Ectodermal cell (in vitro differentiated cells): Measurements from ENCODE around the gene ECM2. TPM values are rescaled to one million over a fixed set of nuclear protein-coding genes. Genes with fewer than 3 reads are reported as not detected.
"Not testable (repeated sequence)": the region's sequence is repeated elsewhere in the genome, so short reads cannot be mapped to it uniquely, and the experiment has no call there.

Experiments
- H3K27ac ChIP-seq: 2 replicates; pipeline ENCODE4 v1.7.0; 2013; ENCODE audit warnings: mild to moderate bottlenecking, low read depth, low read length; ENCODE audit not compliant: insufficient read depth, poor library complexity, severe bottlenecking
- H3K27me3 ChIP-seq: 2 replicates; pipeline ENCODE4 v1.7.0; 2013; ENCODE audit warnings: mild to moderate bottlenecking, low read length; ENCODE audit not compliant: insufficient read depth, control insufficient read depth, poor library complexity, severe bottlenecking
- H3K36me3 ChIP-seq: one replicate; pipeline ENCODE4 v1.7.0; 2013; ENCODE audit warnings: low read length; ENCODE audit not compliant: control insufficient read depth, insufficient read depth
- H3K4me1 ChIP-seq: one replicate; pipeline ENCODE4 v1.7.0; 2013; ENCODE audit warnings: low read length; ENCODE audit not compliant: control insufficient read depth, insufficient read depth
- H3K4me3 ChIP-seq: 2 replicates; pipeline ENCODE4 v1.7.0; 2013; ENCODE audit warnings: low read depth, low read length, control low read depth; ENCODE audit not compliant: insufficient read depth
- H3K9me3 ChIP-seq: 2 replicates; pipeline ENCODE4 v1.7.0; 2013; ENCODE audit warnings: mild to moderate bottlenecking, low read length, moderate library complexity; ENCODE audit not compliant: control insufficient read depth
- WGBS, 2 experiments: methylation state at CpG; one replicate each; pipeline ENCODE4 v1.1.7; 2013; ENCODE audit warnings: missing lambda C conversion rate in 2 of 2; 5-methylcytosine and 5-hydroxymethylcytosine counted together
- polyA plus RNA-seq, 4 experiments: library from polyadenylated mRNA; stranded (reverse); fragments of 50-300 nt; gene quantifications; one replicate each; pipeline ENCODE4 v1.2.3, GENCODE V29; 2013

ECM2 gene
- not detected for polyA plus RNA-seq (2013, experiment 1 of 4)
- not detected for polyA plus RNA-seq (2013, experiment 2 of 4)
- polyA plus RNA-seq (2013, experiment 3 of 4): not detected
- not detected for polyA plus RNA-seq (2013, experiment 4 of 4)

- Histone ChIP-seq H3K36me3 (no peaks in the 10 kb centered on the region), H3K9me3 (no peaks in the 10 kb centered on the region), H3K27me3 (no peaks in the 10 kb centered on the region), H3K27ac (no peak within 1 kb of the TSS), H3K4me1 (no peaks in the 10 kb centered on the region), H3K4me3 (no peak within 1 kb of the TSS)
- WGBS, 2 experiments: 92 to 96% methylated on average over 4 to 5 of the region's 7 CpGs
Measured at GRCh38 chr9:92535940-92536850, at the start of gene ECM2. Gene ECM2 (minus strand): TSS chr9:92535990. CDS start chr9:92522866, 13,124 bp downstream.

GRCh38 chr9:92576175-92576574 lies 40.4 kb upstream of the ECM2 start:
- WGBS, 2 experiments: 80 to 82% methylated on average over 1 of the region's 1 CpG
- Histone ChIP-seq H3K9me3 (no peaks in the 10 kb centered on the region), H3K4me3 (no peak overlapping the region), H3K36me3 (no peaks in the 10 kb centered on the region), H3K4me1 (no peaks in the 10 kb centered on the region), H3K27me3 (no peaks in the 10 kb centered on the region), H3K27ac (no peak overlapping the region)

GRCh38 chr9:92573612-92574011 lies 37.8 kb upstream of the ECM2 start:
- 94 to 95% methylated on average over 14 of the region's 14 CpGs for WGBS, 2 experiments

GRCh38 chr9:92571871-92572270 lies 36.1 kb upstream of the ECM2 start:
- not testable (repeated sequence) for H3K27ac ChIP-seq, H3K4me1 ChIP-seq, H3K27me3 ChIP-seq, H3K36me3 ChIP-seq, H3K4me3 ChIP-seq, H3K9me3 ChIP-seq
- 94 to 95% methylated on average over 2 of the region's 2 CpGs for WGBS, 2 experiments

More at GRCh38 chr9:92573612-92574011, 37.8 kb upstream of the ECM2 start:
- H3K36me3 ChIP-seq, H3K4me1 ChIP-seq, H3K27me3 ChIP-seq, H3K9me3 ChIP-seq, H3K27ac ChIP-seq, H3K4me3 ChIP-seq: not testable (repeated sequence)

- H3K4me1 ChIP-seq: no peaks in the 10 kb centered on the region
- no peaks in the 10 kb centered on the region for H3K36me3 ChIP-seq
- no peak overlapping the region for H3K4me3 ChIP-seq
- no peaks in the 10 kb centered on the region for H3K27me3 ChIP-seq
- 97 to 98% methylated on average over 2 of the region's 2 CpGs for WGBS, 2 experiments
- no peak overlapping the region for H3K27ac ChIP-seq
- no peaks in the 10 kb centered on the region for H3K9me3 ChIP-seq
Measured at GRCh38 chr9:92564982-92565381, 29.2 kb upstream of the ECM2 start.

- no peak overlapping the region for H3K4me3 ChIP-seq
- no peak overlapping the region for H3K27ac ChIP-seq
- H3K4me1 ChIP-seq: no peaks in the 10 kb centered on the region
- no peaks in the 10 kb centered on the region for H3K9me3 ChIP-seq
- H3K27me3 ChIP-seq: no peaks in the 10 kb centered on the region
- no peaks in the 10 kb centered on the region for H3K36me3 ChIP-seq
Measured at GRCh38 chr9:92564504-92564903, 28.7 kb upstream of the ECM2 start.

GRCh38 chr9:92563116-92564100 lies 27.6 kb upstream of the ECM2 start:
- Histone ChIP-seq H3K27me3 (no peaks in the 10 kb centered on the region), H3K4me1 (no peaks in the 10 kb centered on the region), H3K4me3 (no peak overlapping the region), H3K27ac (no peak overlapping the region), H3K36me3 (no peaks in the 10 kb centered on the region), H3K9me3 (no peaks in the 10 kb centered on the region)
- WGBS, 2 experiments: 87 to 94% methylated on average over 3 of the region's 3 CpGs

- H3K9me3 ChIP-seq: no peaks in the 10 kb centered on the region
- H3K27ac ChIP-seq: no peak overlapping the region
- no peak overlapping the region for H3K4me3 ChIP-seq
- no peaks in the 10 kb centered on the region for H3K27me3 ChIP-seq
- 89 to 98% methylated on average over 3 to 5 of the region's 5 CpGs for WGBS, 2 experiments
- no peaks in the 10 kb centered on the region for H3K4me1 ChIP-seq
- no peaks in the 10 kb centered on the region for H3K36me3 ChIP-seq
Measured at GRCh38 chr9:92562461-92562967, 26.7 kb upstream of the ECM2 start.

- Histone ChIP-seq H3K9me3 (no peaks in the 10 kb centered on the region), H3K4me3 (no peak overlapping the region), H3K4me1 (no peaks in the 10 kb centered on the region), H3K27me3 (no peaks in the 10 kb centered on the region), H3K27ac (no peak overlapping the region), H3K36me3 (no peaks in the 10 kb centered on the region)
- WGBS, 2 experiments: 84 to 95% methylated on average over 4 to 5 of the region's 5 CpGs
Measured at GRCh38 chr9:92561374-92562330, 25.9 kb upstream of the ECM2 start.
